CD14-positive monocyte (primary cell): ENCODE measurements around the gene PPM1M. TPM values are rescaled to one million over a fixed set of nuclear protein-coding genes. Genes with fewer than 3 reads are reported as not detected.

ENCODE experiments used
- DNase-seq, 3 donors: peaks; one replicate each; pipeline ENCODE4 v3.0.0-alpha.2; 2011 to 2022
- H2AFZ ChIP-seq: 2 replicates; pipeline ENCODE4 v1.6.0; 2012; ENCODE audit warnings: mild to moderate bottlenecking, low read depth, low read length, inconsistent platforms; ENCODE audit not compliant: insufficient read depth, poor library complexity, severe bottlenecking
- H3K27ac ChIP-seq, 2 donors: 1 replicate in 1 of 2; 2 replicates in 1 of 2; pipeline ENCODE4 v1.5.1; 2012 to 2013; ENCODE audit warnings: low read length in 2 of 2, control low read depth in 1 of 2, inconsistent platforms in 1 of 2, low read depth in 1 of 2, mild to moderate bottlenecking in 1 of 2
- H3K27me3 ChIP-seq, 2 donors: one replicate each; pipeline versions ENCODE4 v1.6.0 to v1.6.1; 2011 to 2013; ENCODE audit warnings: low read length in 2 of 2; ENCODE audit not compliant: control insufficient read depth in 2 of 2, insufficient read depth in 2 of 2
- H3K36me3 ChIP-seq, 2 donors: replicated peaks in 1 of 2; 1 replicate in 1 of 2; 2 replicates in 1 of 2; pipeline versions ENCODE4 v1.5.1 to v1.6.1; 2012 to 2013; ENCODE audit warnings: low read length in 2 of 2, control low read depth in 1 of 2, inconsistent platforms in 1 of 2, mild to moderate bottlenecking in 1 of 2; ENCODE audit not compliant: insufficient read depth in 2 of 2, control insufficient read depth in 1 of 2
- H3K4me1 ChIP-seq, 2 donors: 1 replicate in 1 of 2; 2 replicates in 1 of 2; pipeline versions ENCODE4 v1.5.1 to v1.6.1; 2012 to 2013; ENCODE audit warnings: low read length in 2 of 2, control low read depth in 1 of 2, inconsistent platforms in 1 of 2, mild to moderate bottlenecking in 1 of 2, moderate library complexity in 1 of 2; ENCODE audit not compliant: insufficient read depth in 2 of 2, control insufficient read depth in 1 of 2
- H3K4me2 ChIP-seq: replicated peaks from 2 replicates; pipeline ENCODE3; 2012; ENCODE audit warnings: low read length, moderate library complexity, mild to moderate bottlenecking; ENCODE audit not compliant: poor library complexity, severe bottlenecking; ENCODE audit errors: extremely low read depth
- H3K4me3 ChIP-seq, 3 experiments: fragments of 200-600 bp in 1 of 3; sonication (generic) in 1 of 3; replicated peaks in 1 of 3; 1 replicate in 2 of 3; 2 replicates in 1 of 3; pipeline ENCODE4 v1.5.1; 2011 to 2013; ENCODE audit warnings: low read length in 3 of 3, mild to moderate bottlenecking in 3 of 3, control low read depth in 2 of 3, low read depth in 2 of 3, inconsistent platforms in 1 of 3, moderate library complexity in 1 of 3
- H3K79me2 ChIP-seq: 2 replicates; pipeline ENCODE4 v1.6.0; 2012; ENCODE audit warnings: mild to moderate bottlenecking, control low read depth, inconsistent platforms, low read length, moderate library complexity; ENCODE audit not compliant: insufficient read depth
- H3K9ac ChIP-seq: 2 replicates; pipeline ENCODE4 v1.6.0; 2017; ENCODE audit warnings: low read length, mild to moderate bottlenecking; ENCODE audit not compliant: insufficient read depth, poor library complexity, severe bottlenecking
- H3K9me3 ChIP-seq, 2 donors: replicated peaks in 1 of 2; 1 replicate in 1 of 2; 2 replicates in 1 of 2; pipeline versions ENCODE4 v1.5.1 to v1.6.1; 2012 to 2013; ENCODE audit warnings: low read length in 2 of 2, control low read depth in 1 of 2; ENCODE audit not compliant: control insufficient read depth in 1 of 2, insufficient read depth in 1 of 2
- H4K20me1 ChIP-seq: 2 replicates; pipeline ENCODE4 v1.6.0; 2012; ENCODE audit warnings: mild to moderate bottlenecking, low read length, control low read depth, moderate library complexity; ENCODE audit not compliant: insufficient read depth
- H3K27ac Mint-ChIP-seq, 7 donors: one replicate each; pipeline ENCODE4 v1.8.0; 2020; ENCODE audit warnings: mild to moderate bottlenecking in 7 of 7, mixed read lengths in 7 of 7, moderate library complexity in 6 of 7, inconsistent platforms in 2 of 7
- H3K27me3 Mint-ChIP-seq, 3 donors: one replicate each; pipeline ENCODE4 v1.8.0; 2021 to 2022; ENCODE audit warnings: low read depth in 3 of 3, mild to moderate bottlenecking in 3 of 3, mixed read lengths in 3 of 3, moderate library complexity in 3 of 3, inconsistent platforms in 1 of 3
- H3K36me3 Mint-ChIP-seq, 2 donors: one replicate each; pipeline ENCODE4 v1.8.0; 2020; ENCODE audit warnings: mixed read lengths in 2 of 2, inconsistent platforms in 1 of 2, mild to moderate bottlenecking in 1 of 2
- H3K4me1 Mint-ChIP-seq: one replicate; pipeline ENCODE4 v1.8.0; 2020; ENCODE audit warnings: mild to moderate bottlenecking, mixed read lengths
- H3K4me3 Mint-ChIP-seq, 2 donors: one replicate each; pipeline ENCODE4 v1.8.0; 2020; ENCODE audit warnings: mild to moderate bottlenecking in 2 of 2, mixed read lengths in 2 of 2, moderate library complexity in 1 of 2
- H3K9me3 Mint-ChIP-seq, 7 donors: one replicate each; pipeline ENCODE4 v1.8.0; 2020 to 2022; ENCODE audit warnings: mixed read lengths in 7 of 7, mild to moderate bottlenecking in 6 of 7, moderate library complexity in 6 of 7, inconsistent platforms in 2 of 7
- CTCF ChIP-seq: fragments of 200-600 bp; IDR thresholded peaks from one replicate; pipeline ENCODE4 v1.8.0; 2022; ENCODE audit warnings: antibody characterized with exemption, mild to moderate bottlenecking
- WGBS: methylation state at CpG from one replicate; pipeline ENCODE4 v1.1.5; 2013; ENCODE audit warnings: missing lambda C conversion rate; ENCODE audit not compliant: insufficient coverage; 5-methylcytosine and 5-hydroxymethylcytosine counted together
- intact Hi-C, 2 donors: fragments of 100-400 bp; cut with micrococcal nuclease; formaldehyde crosslinking; loops; one replicate each; pipeline versions ENCODE4 v1.15.0 to v1.15.1; 2023
- polyA plus RNA-seq, 3 donors: library from polyadenylated mRNA; depleted of rRNA in 1 of 3; unstranded in 2 of 3; stranded (reverse) in 1 of 3; fragments of 300-500 nt in 2 of 3; fragments of >200 nt in 1 of 3; fragmentation: Illumina TruSeq in 2 of 3; gene quantifications; 1 replicate in 2 of 3; 2 replicates in 1 of 3; pipeline ENCODE4 v1.2.3, GENCODE V29; 2012 to 2021

The PPM1M gene
- polyA plus RNA-seq, 3 donors = 92.8 to 144 (median 120) TPM

GRCh38 chr3:52203701-52204100, 41.9 kb upstream of the PPM1M start:
- no CpG with 5 or more reads among the region's 1 CpG for WGBS
- no peak for TF ChIP-seq CTCF
- no peaks in the 10 kb centered on the region for H3K27me3 ChIP-seq
- Mint-ChIP-seq H3K4me1 (peaks cover 63% of the 10 kb centered on the region), H3K36me3 (peaks cover 72 to 75% of the 10 kb centered on the region in 2 donors), H3K27ac (peak overlapping the region; percentile 13 to 98 (median 94)), H3K27me3 (no peaks in the 10 kb centered on the region), H3K4me3 (peak overlapping the region in 1 of 2 donors; percentile 51), H3K9me3 (no peaks in the 10 kb centered on the region)
- no peaks in the 10 kb centered on the region for H3K9me3 ChIP-seq
- peak overlapping the region; percentile 57 for H3K9ac ChIP-seq
- peaks cover 22% of the 10 kb centered on the region for H4K20me1 ChIP-seq
- H3K36me3 ChIP-seq = peaks cover 50 to 58% of the 10 kb centered on the region in 2 donors
- no peak for DNase-seq
- intact Hi-C loops = loop anchor here in 1 of 2 donors (2.0 kb wide), 1 partner anchor 15 kb away; no protein-coding TSS in a partner anchor
- H3K27ac ChIP-seq = peak overlapping the region; percentile 80 to 96
- peaks cover 75% of the 10 kb centered on the region for H3K79me2 ChIP-seq
- H2AFZ ChIP-seq = no peak overlapping the region
- no peak overlapping the region for H3K4me3 ChIP-seq
- H3K4me2 ChIP-seq = no peak overlapping the region
- peaks cover 60 to 64% of the 10 kb centered on the region in 2 donors for H3K4me1 ChIP-seq

- Mint-ChIP-seq H3K27ac (peak overlapping the region; percentile 52 to 94 (median 83)), H3K4me3 (no peak overlapping the region), H3K4me1 (peaks cover 58% of the 10 kb centered on the region), H3K9me3 (no peaks in the 10 kb centered on the region), H3K36me3 (peaks cover 76 to 77% of the 10 kb centered on the region in 2 donors), H3K27me3 (no peaks in the 10 kb centered on the region)
- DNase-seq = peak; percentile 49 to 74 (median 51)
- intact Hi-C loops = no loop called here
- WGBS = 46% methylated on average over 3 of the region's 10 CpGs
- H2AFZ ChIP-seq = no peak overlapping the region
- H3K4me1 ChIP-seq = peaks cover 53 to 56% of the 10 kb centered on the region in 2 donors
- no peaks in the 10 kb centered on the region for H3K27me3 ChIP-seq
- peak overlapping the region in 1 of 2 donors; percentile 71 for H3K27ac ChIP-seq
- no peaks in the 10 kb centered on the region for H3K9me3 ChIP-seq
- peaks cover 70% of the 10 kb centered on the region for H3K79me2 ChIP-seq
- no peak overlapping the region for H3K9ac ChIP-seq
- peaks cover 58 to 66% of the 10 kb centered on the region in 2 donors for H3K36me3 ChIP-seq
- no peak overlapping the region for H3K4me3 ChIP-seq
- TF ChIP-seq CTCF = no peak
- H3K4me2 ChIP-seq = no peak overlapping the region
- H4K20me1 ChIP-seq = peaks cover 14% of the 10 kb centered on the region
These were observed 41.1 kb upstream of the PPM1M start for GRCh38 chr3:52204337-52205073.
